ENCODE measurements around the gene ME3. TPM values are rescaled to one million over a fixed set of nuclear protein-coding genes. Genes with fewer than 3 reads are reported as not detected.

ME3 gene
- total RNA-seq, 1 experiment from 2014 or later, result 1.8 TPM

DNA sequence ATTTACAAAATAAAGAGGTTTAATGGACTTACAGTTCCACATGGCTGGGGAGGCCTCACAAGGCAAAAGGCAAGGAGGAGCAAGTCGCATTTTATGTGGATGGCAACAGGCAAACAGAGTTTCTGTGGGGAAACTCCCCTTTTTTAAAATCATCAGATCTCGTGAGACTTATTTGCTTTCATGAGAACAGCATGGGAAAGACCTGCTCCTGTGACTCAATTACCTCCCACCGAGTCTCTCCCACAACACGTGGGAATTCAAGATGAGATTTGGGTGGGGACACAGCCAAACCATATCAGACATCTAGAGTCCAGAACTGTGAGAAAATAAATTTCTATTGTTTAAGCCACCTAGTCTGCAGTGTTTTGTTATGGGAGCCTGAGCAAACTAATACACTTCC, 80.8 kb downstream of the ME3 start:
- TF ChIP-seq ZBTB21 (CRISPR knock-in tag; IDR thresholded peaks at IDR 0.05; ENCODE audit: borderline replicate concordance) (no peak), IRF2 (CRISPR knock-in tag; IDR thresholded peaks at IDR 0.05; ENCODE audit: borderline replicate concordance, low read depth) (no peak)
- DNase-seq (ENCODE audit: low spot score) (no peak), ATAC-seq (no peak)
- Mint-ChIP-seq H3K9me3 (peaks cover 4% of the 10 kb centered on the region), H3K27ac (no peak overlapping the region), H3K27me3 (ENCODE audit: low read depth) (no peaks in the 10 kb centered on the region), H3K36me3 (peaks cover 3% of the 10 kb centered on the region), H3K4me1 (peaks cover 57% of the 10 kb centered on the region), H3K4me3 (no peak overlapping the region)
- CTCF ChIA-PET, result interaction anchor here (1.0 to 3.7 kb wide), 2 partner anchors 17 to 20 kb away, joined by 4 to 33 read pairs; no protein-coding TSS in a partner anchor
- POLR2A ChIA-PET, result no interaction called here

GRCh38 chr11:86589856-86590589, 82.4 kb downstream of the ME3 start:
- no peaks in the 10 kb centered on the region for H3K9me3 Mint-ChIP-seq
- ChIA-PET POLR2A (no interaction called here), CTCF (interaction anchor here (1.5 to 2.6 kb wide), 2 partner anchors 18 kb away, joined by 6 to 13 read pairs; no protein-coding TSS in a partner anchor)
- H3K4me3 Mint-ChIP-seq, result no peak overlapping the region
- H3K4me1 Mint-ChIP-seq, result peaks cover 53% of the 10 kb centered on the region
- DNase-seq (ENCODE audit: low spot score), result no peak
- H3K27ac Mint-ChIP-seq, result no peak overlapping the region
- TF ChIP-seq IRF2 (CRISPR knock-in tag; IDR thresholded peaks at IDR 0.05; ENCODE audit: borderline replicate concordance, low read depth) (no peak), ZNF232 (CRISPR knock-in tag; IDR thresholded peaks at IDR 0.05) (no peak), NFATC4 (CRISPR knock-in tag; IDR thresholded peaks at IDR 0.05) (no peak), ZNF416 (CRISPR knock-in tag; IDR thresholded peaks at IDR 0.05) (no peak), SOX15 (CRISPR knock-in tag; IDR thresholded peaks at IDR 0.05) (no peak), FOXP4 (CRISPR knock-in tag; IDR thresholded peaks at IDR 0.05) (no peak), E2F5 (CRISPR knock-in tag; IDR thresholded peaks at IDR 0.05) (no peak), SMAD3 (CRISPR knock-in tag; IDR thresholded peaks at IDR 0.05; ENCODE audit: borderline replicate concordance) (no peak), HMGXB4 (CRISPR knock-in tag; IDR thresholded peaks at IDR 0.05) (no peak), CTCF (IDR thresholded peaks at IDR 0.05) (no peak), RORB (CRISPR knock-in tag; IDR thresholded peaks at IDR 0.05) (no peak), ERG (CRISPR knock-in tag; IDR thresholded peaks at IDR 0.05) (no peak)
- TF ChIP-seq, protein P1, sequence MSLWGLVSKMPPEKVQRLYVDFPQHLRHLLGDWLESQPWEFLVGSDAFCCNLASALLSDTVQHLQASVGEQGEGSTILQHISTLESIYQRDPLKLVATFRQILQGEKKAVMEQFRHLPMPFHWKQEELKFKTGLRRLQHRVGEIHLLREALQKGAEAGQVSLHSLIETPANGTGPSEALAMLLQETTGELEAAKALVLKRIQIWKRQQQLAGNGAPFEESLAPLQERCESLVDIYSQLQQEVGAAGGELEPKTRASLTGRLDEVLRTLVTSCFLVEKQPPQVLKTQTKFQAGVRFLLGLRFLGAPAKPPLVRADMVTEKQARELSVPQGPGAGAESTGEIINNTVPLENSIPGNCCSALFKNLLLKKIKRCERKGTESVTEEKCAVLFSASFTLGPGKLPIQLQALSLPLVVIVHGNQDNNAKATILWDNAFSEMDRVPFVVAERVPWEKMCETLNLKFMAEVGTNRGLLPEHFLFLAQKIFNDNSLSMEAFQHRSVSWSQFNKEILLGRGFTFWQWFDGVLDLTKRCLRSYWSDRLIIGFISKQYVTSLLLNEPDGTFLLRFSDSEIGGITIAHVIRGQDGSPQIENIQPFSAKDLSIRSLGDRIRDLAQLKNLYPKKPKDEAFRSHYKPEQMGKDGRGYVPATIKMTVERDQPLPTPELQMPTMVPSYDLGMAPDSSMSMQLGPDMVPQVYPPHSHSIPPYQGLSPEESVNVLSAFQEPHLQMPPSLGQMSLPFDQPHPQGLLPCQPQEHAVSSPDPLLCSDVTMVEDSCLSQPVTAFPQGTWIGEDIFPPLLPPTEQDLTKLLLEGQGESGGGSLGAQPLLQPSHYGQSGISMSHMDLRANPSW (CRISPR knock-in tag; conservative IDR thresholded peaks at IDR 0.05; ENCODE audit: low read depth), result no peak
- TF ChIP-seq, protein P2, sequence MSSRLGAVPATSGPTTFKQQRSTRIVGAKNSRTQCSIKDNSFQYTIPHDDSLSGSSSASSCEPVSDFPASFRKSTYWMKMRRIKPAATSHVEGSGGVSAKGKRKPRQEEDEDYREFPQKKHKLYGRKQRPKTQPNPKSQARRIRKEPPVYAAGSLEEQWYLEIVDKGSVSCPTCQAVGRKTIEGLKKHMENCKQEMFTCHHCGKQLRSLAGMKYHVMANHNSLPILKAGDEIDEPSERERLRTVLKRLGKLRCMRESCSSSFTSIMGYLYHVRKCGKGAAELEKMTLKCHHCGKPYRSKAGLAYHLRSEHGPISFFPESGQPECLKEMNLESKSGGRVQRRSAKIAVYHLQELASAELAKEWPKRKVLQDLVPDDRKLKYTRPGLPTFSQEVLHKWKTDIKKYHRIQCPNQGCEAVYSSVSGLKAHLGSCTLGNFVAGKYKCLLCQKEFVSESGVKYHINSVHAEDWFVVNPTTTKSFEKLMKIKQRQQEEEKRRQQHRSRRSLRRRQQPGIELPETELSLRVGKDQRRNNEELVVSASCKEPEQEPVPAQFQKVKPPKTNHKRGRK (CRISPR knock-in tag; IDR thresholded peaks at IDR 0.05; ENCODE audit: borderline replicate concordance), result no peak
- H3K36me3 Mint-ChIP-seq, result no peaks in the 10 kb centered on the region
- no peaks in the 10 kb centered on the region for H3K27me3 Mint-ChIP-seq (ENCODE audit: low read depth)
- ATAC-seq, result no peak
